K562 (cell line): Measurements from ENCODE around the gene MAU2. TPM values are rescaled to one million over a fixed set of nuclear protein-coding genes. Genes with fewer than 3 reads are reported as not detected.

Experiments
- BCL6 ChIP-seq: fragments of 250-450 bp; sonication (Bioruptor Pico); IDR thresholded peaks from 2 replicates; pipeline ENCODE4 v1.4.0; 2020
- CBX2 ChIP-seq: fragments of 200-600 bp; sonication (generic); IDR thresholded peaks from one replicate; pipeline ENCODE4 v1.6.1; 2012; ENCODE audit warnings: mild to moderate bottlenecking, low read length, inconsistent platforms; ENCODE audit not compliant: insufficient read depth, poor library complexity, severe bottlenecking
- DPF2 ChIP-seq: fragments of 450-650 bp; IDR thresholded peaks from 2 replicates; pipeline ENCODE4 v1.6.1; 2016
- HDAC6 ChIP-seq: IDR thresholded peaks from 2 replicates; pipeline ENCODE4 v1.6.1; 2012; ENCODE audit warnings: low read depth, mild to moderate bottlenecking, control low read depth, inconsistent platforms, low read length, moderate library complexity
- JUND ChIP-seq, 2 experiments: IDR thresholded peaks; 2 replicates in 1 of 2; 3 replicates in 1 of 2; pipeline ENCODE4 v1.6.1; 2011; ENCODE audit warnings: borderline replicate concordance in 2 of 2, low read depth in 2 of 2, low read length in 2 of 2, improper control_type of control experiment in 1 of 2, missing biosample characterization in 1 of 2, missing genetic modification characterization in 1 of 2, missing genetic modification reagents in 1 of 2
- KHSRP ChIP-seq: fragments of 450-650 bp; IDR thresholded peaks from 2 replicates; pipeline ENCODE4 v1.6.1; 2017
- LCOR ChIP-seq: sonication (generic); formaldehyde crosslinking; IDR thresholded peaks from 2 replicates; pipeline ENCODE4 v1.8.0; 2022; ENCODE audit warnings: mild to moderate bottlenecking, missing genetic modification reagents
- MYBL2 ChIP-seq, 2 experiments: fragments of 450-650 bp in 1 of 2; sonication (generic) in 1 of 2; formaldehyde crosslinking in 1 of 2; IDR thresholded peaks; 2 replicates each; pipeline versions ENCODE4 v1.6.1 to v1.8.1; 2017 to 2022; ENCODE audit warnings: borderline replicate concordance in 1 of 2, inconsistent platforms in 1 of 2, low read depth in 1 of 2, mild to moderate bottlenecking in 1 of 2, missing genetic modification reagents in 1 of 2, moderate library complexity in 1 of 2
- SMAD1 ChIP-seq: fragments of 150-350 bp; IDR thresholded peaks from 2 replicates; pipeline ENCODE4 v1.6.1; 2014; ENCODE audit warnings: low read length, low read depth; ENCODE audit not compliant: partially characterized antibody
- SMARCA4 ChIP-seq: fragments of 450-650 bp; IDR thresholded peaks from 2 replicates; pipeline ENCODE4 v1.6.1; 2016
- SMARCE1 ChIP-seq: fragments of 450-650 bp; IDR thresholded peaks from 2 replicates; pipeline ENCODE4 v1.7.1; 2016; ENCODE audit warnings: mild to moderate bottlenecking
- TAF1 ChIP-seq: IDR thresholded peaks from 2 replicates; pipeline ENCODE4 v1.6.1; 2011; ENCODE audit warnings: mild to moderate bottlenecking, low read length, moderate library complexity; ENCODE audit not compliant: insufficient read depth, control insufficient read depth, severe bottlenecking; ENCODE audit errors: extremely low read depth
- TFAM ChIP-seq: fragments of 250-450 bp; sonication (Bioruptor Pico); conservative IDR thresholded peaks from 2 replicates; pipeline ENCODE4 v1.5.0; 2021; ENCODE audit warnings: mild to moderate bottlenecking, moderate library complexity
- ZBTB17 ChIP-seq: fragments of 450-650 bp; formaldehyde crosslinking; IDR thresholded peaks from 2 replicates; pipeline ENCODE4 v1.4.0; 2020; ENCODE audit warnings: mild to moderate bottlenecking
- ZNF384 ChIP-seq: IDR thresholded peaks from 2 replicates; pipeline ENCODE4 v1.6.1; 2012; ENCODE audit warnings: low read depth, low read length, improper control_type of control experiment
- polyA plus RNA-seq, 8 experiments: library from polyadenylated mRNA; depleted of rRNA in 4 of 8; stranded (reverse) in 5 of 8; unstranded in 3 of 8; fragments of >200 nt; fragmentation: Nextera tagmentation in 2 of 8; fragmentation: Illumina TruSeq in 1 of 8; extraction: Ambion mirVana in 2 of 8; extraction: Trizol in 1 of 8; gene quantifications; 2 replicates each; pipeline versions ENCODE4 v1.2.1 to v1.2.3, GENCODE V29; 2011 to 2014; ENCODE audit warnings: inconsistent platforms in 1 of 8, missing spikeins in 1 of 8
- total RNA-seq, 7 experiments: library from RNA; depleted of rRNA in 6 of 7; stranded (reverse); fragments of >200 nt in 6 of 7; fragmentation: Illumina TruSeq in 2 of 7; extraction: Trizol in 2 of 7; gene quantifications; 2 replicates each; pipeline versions ENCODE4 v1.2.1 to v1.2.3, GENCODE V29; 2011 to 2021; ENCODE audit warnings: low replicate concordance in 1 of 7
- TF ChIP-seq, protein P1 (sequence below): fragments of 450-650 bp; IDR thresholded peaks from 2 replicates; pipeline ENCODE4 v1.6.1; 2016; ENCODE audit warnings: missing biosample characterization, missing genetic modification characterization
- TF ChIP-seq, protein P2 (sequence below): fragments of 450-650 bp; formaldehyde crosslinking; IDR thresholded peaks from 2 replicates; pipeline ENCODE4 v1.4.0; 2020; ENCODE audit warnings: mild to moderate bottlenecking, mixed read lengths
- TF ChIP-seq, protein P3 (sequence below): fragments of 450-650 bp; formaldehyde crosslinking; IDR thresholded peaks from 2 replicates; pipeline ENCODE4 v1.4.0; 2020; ENCODE audit warnings: mild to moderate bottlenecking, moderate library complexity
- TF ChIP-seq, protein P4 (sequence below): sonication (generic); formaldehyde crosslinking; IDR thresholded peaks from 2 replicates; pipeline ENCODE4 v1.8.0; 2022; ENCODE audit warnings: mild to moderate bottlenecking, missing genetic modification reagents
- TF ChIP-seq, protein P5 (sequence below): fragments of 250-450 bp; sonication (Bioruptor Pico); IDR thresholded peaks from 2 replicates; pipeline ENCODE4 v1.4.0; 2020; ENCODE audit warnings: mild to moderate bottlenecking, moderate library complexity
- TF ChIP-seq, protein P6 (sequence below): sonication (generic); formaldehyde crosslinking; IDR thresholded peaks from 2 replicates; pipeline ENCODE4 v1.9.0; 2022; ENCODE audit warnings: mild to moderate bottlenecking, missing genetic modification reagents

MAU2 gene
- total and polyA plus RNA-seq, 9 of the 15 experiments (the other 6 are each of a cell fraction or from before 2014, with no cell fraction given), result 1.2 to 48.1 (median 19.4) TPM

DNA sequence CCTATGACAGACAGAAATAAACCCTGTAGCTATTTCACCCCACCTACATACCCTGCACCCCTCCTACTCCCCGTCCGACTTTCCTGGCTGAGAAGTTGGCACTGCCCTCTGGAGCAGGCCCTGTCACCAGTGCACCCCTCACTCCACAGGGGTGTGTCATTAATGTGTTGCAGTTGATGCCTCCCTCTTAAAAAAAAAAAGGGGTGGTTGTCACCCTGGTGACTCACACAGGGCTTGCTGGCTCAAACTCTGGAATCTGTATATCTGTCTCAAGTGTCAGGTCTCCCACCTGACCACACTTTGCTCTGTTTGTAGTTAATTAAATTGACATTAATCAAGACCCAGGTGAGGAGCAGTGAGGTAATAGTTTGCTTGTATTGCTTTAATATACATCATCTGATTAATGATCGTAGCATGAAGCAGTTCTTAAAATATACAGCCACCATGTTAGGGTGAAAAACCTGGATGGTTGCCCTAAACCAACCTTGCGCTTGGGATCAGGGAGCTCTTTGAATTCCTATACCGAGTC lies 82.8 kb downstream of the MAU2 start (continued):
- TF ChIP-seq SMAD1 (no peak), HDAC6 (no peak), MYBL2 (IDR thresholded peaks at IDR 0.05; ENCODE audit: low read depth) (no peak), MYBL2 (CRISPR knock-in tag; IDR thresholded peaks at IDR 0.05; ENCODE audit: borderline replicate concordance) (no peak), KHSRP (no peak), JUND (IDR thresholded peaks at IDR 0.05; ENCODE audit: borderline replicate concordance, low read depth, low read length) (peak; percentile 95), JUND (tag; IDR thresholded peaks at IDR 0.05; ENCODE audit: borderline replicate concordance, low read depth, low read length) (peak; percentile 92; the same call in 2 of the 3 replicates), DPF2 (peak; percentile 79; the same call in 1 of the 2 replicates), CBX2 (no peak), ZBTB17 (CRISPR knock-in tag) (no peak), LCOR (0 out of 2 replicates have a peak, but pooled peaks have one; percentile 20), ZNF384 (peak; percentile 98), SMARCE1 (peak; percentile 84), TAF1 (no peak), BCL6 (CRISPR knock-in tag) (no peak), TFAM (CRISPR knock-in tag) (no peak), SMARCA4 (peak; percentile 65)
- TF ChIP-seq, protein P1, sequence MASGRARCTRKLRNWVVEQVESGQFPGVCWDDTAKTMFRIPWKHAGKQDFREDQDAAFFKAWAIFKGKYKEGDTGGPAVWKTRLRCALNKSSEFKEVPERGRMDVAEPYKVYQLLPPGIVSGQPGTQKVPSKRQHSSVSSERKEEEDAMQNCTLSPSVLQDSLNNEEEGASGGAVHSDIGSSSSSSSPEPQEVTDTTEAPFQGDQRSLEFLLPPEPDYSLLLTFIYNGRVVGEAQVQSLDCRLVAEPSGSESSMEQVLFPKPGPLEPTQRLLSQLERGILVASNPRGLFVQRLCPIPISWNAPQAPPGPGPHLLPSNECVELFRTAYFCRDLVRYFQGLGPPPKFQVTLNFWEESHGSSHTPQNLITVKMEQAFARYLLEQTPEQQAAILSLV (tag), result 0 out of 2 replicates have a peak, but pooled peaks have one; percentile 1
- TF ChIP-seq, protein P2, sequence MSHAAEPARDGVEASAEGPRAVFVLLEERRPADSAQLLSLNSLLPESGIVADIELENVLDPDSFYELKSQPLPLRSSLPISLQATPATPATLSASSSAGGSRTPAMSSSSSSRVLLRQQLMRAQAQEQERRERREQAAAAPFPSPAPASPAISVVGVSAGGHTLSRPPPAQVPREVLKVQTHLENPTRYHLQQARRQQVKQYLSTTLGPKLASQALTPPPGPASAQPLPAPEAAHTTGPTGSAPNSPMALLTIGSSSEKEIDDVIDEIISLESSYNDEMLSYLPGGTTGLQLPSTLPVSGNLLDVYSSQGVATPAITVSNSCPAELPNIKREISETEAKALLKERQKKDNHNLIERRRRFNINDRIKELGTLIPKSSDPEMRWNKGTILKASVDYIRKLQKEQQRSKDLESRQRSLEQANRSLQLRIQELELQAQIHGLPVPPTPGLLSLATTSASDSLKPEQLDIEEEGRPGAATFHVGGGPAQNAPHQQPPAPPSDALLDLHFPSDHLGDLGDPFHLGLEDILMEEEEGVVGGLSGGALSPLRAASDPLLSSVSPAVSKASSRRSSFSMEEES (CRISPR knock-in tag), result no peak
- TF ChIP-seq, protein P3, sequence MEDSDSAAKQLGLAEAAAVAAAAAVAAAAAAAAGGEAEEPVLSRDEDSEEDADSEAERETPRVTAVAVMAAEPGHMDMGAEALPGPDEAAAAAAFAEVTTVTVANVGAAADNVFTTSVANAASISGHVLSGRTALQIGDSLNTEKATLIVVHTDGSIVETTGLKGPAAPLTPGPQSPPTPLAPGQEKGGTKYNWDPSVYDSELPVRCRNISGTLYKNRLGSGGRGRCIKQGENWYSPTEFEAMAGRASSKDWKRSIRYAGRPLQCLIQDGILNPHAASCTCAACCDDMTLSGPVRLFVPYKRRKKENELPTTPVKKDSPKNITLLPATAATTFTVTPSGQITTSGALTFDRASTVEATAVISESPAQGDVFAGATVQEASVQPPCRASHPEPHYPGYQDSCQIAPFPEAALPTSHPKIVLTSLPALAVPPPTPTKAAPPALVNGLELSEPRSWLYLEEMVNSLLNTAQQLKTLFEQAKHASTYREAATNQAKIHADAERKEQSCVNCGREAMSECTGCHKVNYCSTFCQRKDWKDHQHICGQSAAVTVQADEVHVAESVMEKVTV, result no peak
- TF ChIP-seq, protein P4, sequence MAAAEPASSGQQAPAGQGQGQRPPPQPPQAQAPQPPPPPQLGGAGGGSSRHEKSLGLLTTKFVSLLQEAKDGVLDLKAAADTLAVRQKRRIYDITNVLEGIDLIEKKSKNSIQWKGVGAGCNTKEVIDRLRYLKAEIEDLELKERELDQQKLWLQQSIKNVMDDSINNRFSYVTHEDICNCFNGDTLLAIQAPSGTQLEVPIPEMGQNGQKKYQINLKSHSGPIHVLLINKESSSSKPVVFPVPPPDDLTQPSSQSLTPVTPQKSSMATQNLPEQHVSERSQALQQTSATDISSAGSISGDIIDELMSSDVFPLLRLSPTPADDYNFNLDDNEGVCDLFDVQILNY (CRISPR knock-in tag), result no peak
- TF ChIP-seq, protein P5, sequence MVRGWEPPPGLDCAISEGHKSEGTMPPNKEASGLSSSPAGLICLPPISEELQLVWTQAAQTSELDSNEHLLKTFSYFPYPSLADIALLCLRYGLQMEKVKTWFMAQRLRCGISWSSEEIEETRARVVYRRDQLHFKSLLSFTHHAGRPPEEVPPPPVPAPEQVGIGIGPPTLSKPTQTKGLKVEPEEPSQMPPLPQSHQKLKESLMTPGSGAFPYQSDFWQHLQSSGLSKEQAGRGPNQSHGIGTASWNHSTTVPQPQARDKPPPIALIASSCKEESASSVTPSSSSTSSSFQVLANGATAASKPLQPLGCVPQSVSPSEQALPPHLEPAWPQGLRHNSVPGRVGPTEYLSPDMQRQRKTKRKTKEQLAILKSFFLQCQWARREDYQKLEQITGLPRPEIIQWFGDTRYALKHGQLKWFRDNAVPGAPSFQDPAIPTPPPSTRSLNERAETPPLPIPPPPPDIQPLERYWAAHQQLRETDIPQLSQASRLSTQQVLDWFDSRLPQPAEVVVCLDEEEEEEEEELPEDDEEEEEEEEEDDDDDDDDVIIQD (CRISPR knock-in tag), result no peak
- TF ChIP-seq, protein P6, sequence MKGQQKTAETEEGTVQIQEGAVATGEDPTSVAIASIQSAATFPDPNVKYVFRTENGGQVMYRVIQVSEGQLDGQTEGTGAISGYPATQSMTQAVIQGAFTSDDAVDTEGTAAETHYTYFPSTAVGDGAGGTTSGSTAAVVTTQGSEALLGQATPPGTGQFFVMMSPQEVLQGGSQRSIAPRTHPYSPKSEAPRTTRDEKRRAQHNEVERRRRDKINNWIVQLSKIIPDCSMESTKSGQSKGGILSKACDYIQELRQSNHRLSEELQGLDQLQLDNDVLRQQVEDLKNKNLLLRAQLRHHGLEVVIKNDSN (CRISPR knock-in tag), result no peak
